Subcutaneous abdominal adipose tissue (tissue), 5 donors: Measurements from ENCODE around the gene NEK10.

ENCODE experiments used
- H3K27ac ChIP-seq: one replicate; pipeline ENCODE4 v1.7.0; 2013; ENCODE audit warnings: low read depth, mild to moderate bottlenecking, inconsistent platforms, low read length, moderate library complexity
- H3K27me3 ChIP-seq, 5 donors: one replicate each; pipeline ENCODE4 v1.7.0; 2013; ENCODE audit warnings: low read length in 5 of 5, inconsistent platforms in 1 of 5; ENCODE audit not compliant: control insufficient read depth in 5 of 5, insufficient read depth in 4 of 5
- H3K36me3 ChIP-seq, 5 donors: one replicate each; pipeline ENCODE4 v1.7.0; 2013; ENCODE audit warnings: low read length in 5 of 5; ENCODE audit not compliant: control insufficient read depth in 5 of 5, insufficient read depth in 5 of 5
- H3K4me1 ChIP-seq, 5 donors: one replicate each; pipeline ENCODE4 v1.7.0; 2013; ENCODE audit warnings: low read length in 5 of 5, mild to moderate bottlenecking in 3 of 5, moderate library complexity in 1 of 5; ENCODE audit not compliant: control insufficient read depth in 5 of 5, insufficient read depth in 5 of 5
- H3K4me3 ChIP-seq, 5 donors: one replicate each; pipeline ENCODE4 v1.7.0; 2013; ENCODE audit warnings: low read length in 5 of 5, low read depth in 1 of 5
- H3K9ac ChIP-seq, 5 donors: one replicate each; pipeline ENCODE4 v1.7.0; 2013; ENCODE audit warnings: low read length in 5 of 5, mild to moderate bottlenecking in 4 of 5, moderate library complexity in 3 of 5
- H3K9me3 ChIP-seq, 5 donors: one replicate each; pipeline ENCODE4 v1.7.0; 2013; ENCODE audit warnings: low read length in 5 of 5; ENCODE audit not compliant: control insufficient read depth in 5 of 5
- donor health status: healthy.
- donor health status: healthy.
- donor health status: healthy.
- donor health status: healthy.
- donor health status: healthy.

NEK10 gene

GRCh38 chr3:27097182-27097581 lies 272.0 kb downstream of the NEK10 start:
- Histone ChIP-seq H3K9me3 (peaks cover 0 to 2% (median 0%) of the 10 kb centered on the region in 5 donors), H3K27ac (no peak overlapping the region), H3K9ac (no peak overlapping the region), H3K27me3 (no peaks in the 10 kb centered on the region), H3K4me3 (no peak overlapping the region), H3K36me3 (no peaks in the 10 kb centered on the region), H3K4me1 (peaks cover 0 to 15% (median 6%) of the 10 kb centered on the region in 5 donors)

GRCh38 chr3:27095553-27096222 lies 273.5 kb downstream of the NEK10 start:
- Histone ChIP-seq H3K27ac (no peak overlapping the region), H3K4me1 (peaks cover 0 to 18% (median 8%) of the 10 kb centered on the region in 5 donors), H3K27me3 (no peaks in the 10 kb centered on the region), H3K9me3 (peaks cover 0 to 2% (median 0%) of the 10 kb centered on the region in 5 donors), H3K4me3 (no peak overlapping the region), H3K9ac (no peak overlapping the region), H3K36me3 (no peaks in the 10 kb centered on the region)

- Histone ChIP-seq H3K27me3 (no peaks in the 10 kb centered on the region), H3K9ac (no peak overlapping the region), H3K4me1 (peaks cover 0 to 20% (median 9%) of the 10 kb centered on the region in 5 donors), H3K27ac (no peak overlapping the region), H3K9me3 (peaks cover 0 to 2% (median 0%) of the 10 kb centered on the region in 5 donors), H3K4me3 (no peak overlapping the region), H3K36me3 (no peaks in the 10 kb centered on the region)
Measured at GRCh38 chr3:27094721-27095120, 274.5 kb downstream of the NEK10 start.

GRCh38 chr3:27093771-27094170 lies 275.4 kb downstream of the NEK10 start:
- H3K27ac ChIP-seq, result no peak overlapping the region
- peaks cover 0 to 2% (median 0%) of the 10 kb centered on the region in 5 donors for H3K9me3 ChIP-seq
- no peak overlapping the region for H3K9ac ChIP-seq
- no peak overlapping the region for H3K4me3 ChIP-seq
- H3K4me1 ChIP-seq, result peaks cover 0 to 28% (median 9%) of the 10 kb centered on the region in 5 donors
- no peaks in the 10 kb centered on the region for H3K27me3 ChIP-seq
- H3K36me3 ChIP-seq, result no peaks in the 10 kb centered on the region

- no peak overlapping the region for H3K27ac ChIP-seq
Measured at GRCh38 chr3:27090275-27091041, 278.7 kb downstream of the NEK10 start.

GRCh38 chr3:27089645-27090044 lies 279.5 kb downstream of the NEK10 start:
- Histone ChIP-seq H3K27ac (no peak overlapping the region), H3K4me1 (peaks cover 0 to 19% (median 5%) of the 10 kb centered on the region in 5 donors), H3K4me3 (no peak overlapping the region), H3K9ac (no peak overlapping the region), H3K36me3 (no peaks in the 10 kb centered on the region), H3K27me3 (no peaks in the 10 kb centered on the region), H3K9me3 (peaks cover 0 to 2% (median 0%) of the 10 kb centered on the region in 5 donors)

More at GRCh38 chr3:27090275-27091041, 278.7 kb downstream of the NEK10 start:
- H3K4me1 ChIP-seq, result peaks cover 0 to 23% (median 5%) of the 10 kb centered on the region in 5 donors
- H3K27me3 ChIP-seq, result no peaks in the 10 kb centered on the region
- no peak overlapping the region for H3K9ac ChIP-seq
- no peak overlapping the region for H3K4me3 ChIP-seq
- H3K36me3 ChIP-seq, result no peaks in the 10 kb centered on the region
- peaks cover 0 to 2% (median 0%) of the 10 kb centered on the region in 5 donors for H3K9me3 ChIP-seq

GRCh38 chr3:27089068-27089467 lies 280.1 kb downstream of the NEK10 start:
- H3K36me3 ChIP-seq, result no peaks in the 10 kb centered on the region
- no peak overlapping the region for H3K4me3 ChIP-seq
- no peak overlapping the region for H3K9ac ChIP-seq
- no peak overlapping the region for H3K27ac ChIP-seq
- H3K9me3 ChIP-seq, result peaks cover 0 to 2% (median 0%) of the 10 kb centered on the region in 5 donors
- H3K4me1 ChIP-seq, result peaks cover 0 to 16% (median 3%) of the 10 kb centered on the region in 5 donors
- H3K27me3 ChIP-seq, result no peaks in the 10 kb centered on the region

- H3K27me3 ChIP-seq, result no peaks in the 10 kb centered on the region
- H3K36me3 ChIP-seq, result no peaks in the 10 kb centered on the region
- no peaks in the 10 kb centered on the region for H3K9me3 ChIP-seq
- H3K9ac ChIP-seq, result no peak overlapping the region
- H3K4me1 ChIP-seq, result peaks cover 0 to 12% (median 3%) of the 10 kb centered on the region in 5 donors
- H3K4me3 ChIP-seq, result no peak overlapping the region
- no peak overlapping the region for H3K27ac ChIP-seq
Measured at GRCh38 chr3:27085829-27086730, 283.1 kb downstream of the NEK10 start.

GRCh38 chr3:27081992-27082607 lies 287.1 kb downstream of the NEK10 start:
- Histone ChIP-seq H3K27me3 (no peaks in the 10 kb centered on the region), H3K27ac (no peak overlapping the region), H3K9ac (no peak overlapping the region), H3K4me1 (peaks cover 0 to 3% (median 0%) of the 10 kb centered on the region in 5 donors), H3K36me3 (no peaks in the 10 kb centered on the region), H3K4me3 (no peak overlapping the region), H3K9me3 (no peaks in the 10 kb centered on the region)
